Omental fat pad (tissue), 4 donors: ENCODE data around the gene ERCC2. TPM values are rescaled to one million over a fixed set of nuclear protein-coding genes. Genes with fewer than 3 reads are reported as not detected.

ENCODE experiments used
- ATAC-seq: fragments of 150-250 bp; one replicate; pipeline ENCODE4 v1.9.1; 2016; ENCODE audit warnings: mild to moderate bottlenecking, moderate library complexity; ENCODE audit not compliant: low FRiP score
- DNase-seq: peaks from one replicate; pipeline ENCODE4 v3.0.0-alpha.2; 2019; ENCODE audit warnings: low spot score
- CTCF ChIP-seq, 3 donors: fragments of 450-650 bp; IDR thresholded peaks; one replicate each; pipeline ENCODE4 v1.5.1; 2016 to 2017; ENCODE audit warnings: antibody characterized with exemption in 3 of 3, mild to moderate bottlenecking in 3 of 3, moderate library complexity in 2 of 3
- total RNA-seq, 4 donors: library from RNA; depleted of rRNA; stranded (reverse); fragments of >200 nt; gene quantifications; one replicate each; pipeline ENCODE4 v1.1.0, GENCODE V29; 2016

The ERCC2 gene
- total RNA-seq, 4 donors from 2014 or later = 7.1 to 11.2 (median 8.4) TPM

- DNase-seq (no peak), ATAC-seq (no peak)
- no peak for TF ChIP-seq CTCF (IDR thresholded peaks at IDR 0.05)
Observed at GRCh38 chr19:45307361-45307760, 63.0 kb downstream of the ERCC2 start.

GRCh38 chr19:45306518-45307027 lies 63.8 kb downstream of the ERCC2 start:
- ATAC-seq (no peak), DNase-seq (no peak)
- TF ChIP-seq CTCF (IDR thresholded peaks at IDR 0.05) = no peak

- ATAC-seq = no peak
- DNase-seq = no peak
- TF ChIP-seq CTCF (IDR thresholded peaks at IDR 0.05) = no peak
Observed at GRCh38 chr19:45306040-45306439, 64.3 kb downstream of the ERCC2 start.

- no peak for TF ChIP-seq CTCF (IDR thresholded peaks at IDR 0.05)
- DNase-seq (no peak), ATAC-seq (no peak)
Observed at GRCh38 chr19:45305421-45305820, 65.0 kb downstream of the ERCC2 start.

GRCh38 chr19:45305007-45305406 lies 65.4 kb downstream of the ERCC2 start:
- no peak for ATAC-seq
- TF ChIP-seq CTCF (IDR thresholded peaks at IDR 0.05) = no peak

GRCh38 chr19:45304141-45304926 lies 66.0 kb downstream of the ERCC2 start:
- DNase-seq (no peak), ATAC-seq (no peak)
- no peak for TF ChIP-seq CTCF (IDR thresholded peaks at IDR 0.05)

More at GRCh38 chr19:45305007-45305406, 65.4 kb downstream of the ERCC2 start:
- no peak for DNase-seq
